Astrocyte of the spinal cord (primary cell): ENCODE results near the gene MLIP.

Experiments used
- DNase-seq: peaks from one replicate; pipeline ENCODE4 v3.0.0; 2011; ENCODE audit warnings: low read depth, low spot score
- H3K4me3 ChIP-seq: 2 replicates; pipeline ENCODE4 v1.5.1; 2011; ENCODE audit warnings: low read depth, mild to moderate bottlenecking, low read length, moderate library complexity
- CTCF ChIP-seq: IDR thresholded peaks from 2 replicates; pipeline ENCODE4 v1.5.1; 2012; ENCODE audit warnings: low read depth, mild to moderate bottlenecking, low read length, inconsistent platforms
- in situ Hi-C: cut with HindIII; loops from 2 replicates; pipeline ENCODE4 v1.10.0; 2017; ENCODE audit warnings: low sequenced_read_pairs

Gene MLIP

DNA sequence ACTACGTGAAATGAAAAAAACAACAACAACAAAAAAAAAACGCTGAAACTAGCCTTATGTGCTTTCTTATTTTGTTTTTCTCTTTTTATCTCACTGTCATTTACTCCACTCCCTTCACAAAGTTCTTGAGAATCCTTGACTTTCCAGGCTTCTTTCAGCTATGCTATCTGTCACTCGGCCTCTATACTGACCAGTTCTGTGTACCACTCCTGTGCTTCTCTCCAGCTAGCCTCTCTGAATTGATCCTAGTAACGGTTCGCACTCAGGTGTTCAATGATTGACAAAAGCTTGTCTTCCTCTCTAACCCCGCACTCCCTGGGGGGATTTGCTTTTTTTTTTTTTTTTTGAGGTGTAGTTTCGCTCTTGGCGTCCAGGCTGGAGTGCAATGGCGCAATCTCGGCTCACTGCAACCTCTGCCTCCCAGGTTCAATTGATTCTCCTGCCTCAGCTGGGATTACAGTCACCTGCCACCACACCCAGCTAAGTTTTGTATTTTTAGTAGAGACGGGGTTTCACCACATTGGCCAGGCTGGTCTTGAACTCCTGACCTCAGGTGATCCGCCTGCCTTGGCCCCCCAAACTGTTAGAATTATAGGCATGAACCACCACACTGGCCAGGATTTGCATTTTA is 31.8 kb downstream of the MLIP start:
- no peak overlapping the region for H3K4me3 ChIP-seq
- TF ChIP-seq CTCF: no peak
- DNase-seq: no peak
- in situ Hi-C loops: no loop called here

DNA sequence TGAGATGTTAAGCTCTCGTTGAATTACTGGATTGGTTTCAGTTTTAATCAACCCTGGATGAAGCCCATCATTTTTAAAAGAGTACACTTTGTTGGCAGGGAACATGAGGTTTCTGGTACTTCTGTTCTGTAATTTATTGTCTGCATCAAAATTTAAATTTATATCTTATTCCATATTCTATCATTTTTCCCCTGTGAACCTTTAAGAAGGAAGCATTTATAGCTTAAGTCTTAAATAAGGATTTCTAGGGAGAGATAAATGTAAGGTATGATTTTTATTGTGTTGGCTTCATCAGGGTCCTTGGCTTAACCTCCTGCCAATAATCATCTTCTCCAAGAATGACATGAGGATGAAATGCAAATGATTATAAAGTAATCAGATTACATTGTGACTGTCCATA is 40.6 kb downstream of the MLIP start:
- H3K4me3 ChIP-seq: no peak overlapping the region
- TF ChIP-seq CTCF: no peak
- in situ Hi-C loops: no loop called here
- no peak for DNase-seq

- no peak for DNase-seq
- TF ChIP-seq CTCF: no peak
- in situ Hi-C loops: no loop called here
Measured at GRCh38 chr6:54156650-54157250, 45.5 kb downstream of the MLIP start.

DNA sequence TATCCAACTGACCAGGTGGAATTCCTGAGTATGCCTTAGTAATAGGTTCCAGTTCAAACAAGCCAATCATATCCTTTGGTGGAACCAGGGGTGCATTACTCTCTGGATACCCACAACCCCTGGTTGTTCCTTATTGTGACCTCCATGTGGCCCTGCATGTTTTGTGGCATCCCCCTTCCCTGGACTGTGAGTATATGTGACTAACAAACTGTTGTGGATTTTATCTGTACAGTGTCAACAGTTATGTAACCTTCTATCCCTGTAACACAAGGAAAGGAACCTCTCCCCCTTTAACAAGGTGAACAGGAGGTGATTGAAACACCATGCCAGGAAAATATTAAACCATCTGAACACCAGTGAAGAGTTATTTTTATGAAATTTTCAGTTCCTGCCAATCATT is 46.2 kb downstream of the MLIP start:
- no peak overlapping the region for H3K4me3 ChIP-seq
- in situ Hi-C loops: no loop called here
- no peak for TF ChIP-seq CTCF

More at GRCh38 chr6:54156650-54157250, 45.5 kb downstream of the MLIP start:
- H3K4me3 ChIP-seq: no peak overlapping the region

DNA sequence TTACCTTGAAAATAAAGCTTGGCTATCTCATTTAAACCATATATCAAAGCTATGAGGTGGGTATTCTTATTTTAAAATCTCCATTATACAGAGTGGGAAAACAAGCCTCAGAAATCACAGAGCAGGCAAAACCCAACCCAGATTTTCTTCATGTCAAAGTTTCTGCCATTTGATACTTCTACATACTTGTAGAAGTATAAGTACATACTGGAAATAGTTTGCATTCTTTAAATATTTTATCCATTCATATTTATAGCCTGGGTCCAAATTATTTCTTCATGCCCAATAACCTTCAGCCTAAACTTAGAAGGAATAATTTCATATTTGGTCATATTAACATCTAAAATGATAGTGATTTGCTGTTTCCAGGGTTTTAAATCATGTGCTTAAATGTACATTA is 61.8 kb downstream of the MLIP start:
- H3K4me3 ChIP-seq: no peak overlapping the region
- DNase-seq: no peak
- in situ Hi-C loops: no loop called here
- no peak for TF ChIP-seq CTCF

More for the DNA sequence above, 46.2 kb downstream of the MLIP start:
- no peak for DNase-seq

DNA sequence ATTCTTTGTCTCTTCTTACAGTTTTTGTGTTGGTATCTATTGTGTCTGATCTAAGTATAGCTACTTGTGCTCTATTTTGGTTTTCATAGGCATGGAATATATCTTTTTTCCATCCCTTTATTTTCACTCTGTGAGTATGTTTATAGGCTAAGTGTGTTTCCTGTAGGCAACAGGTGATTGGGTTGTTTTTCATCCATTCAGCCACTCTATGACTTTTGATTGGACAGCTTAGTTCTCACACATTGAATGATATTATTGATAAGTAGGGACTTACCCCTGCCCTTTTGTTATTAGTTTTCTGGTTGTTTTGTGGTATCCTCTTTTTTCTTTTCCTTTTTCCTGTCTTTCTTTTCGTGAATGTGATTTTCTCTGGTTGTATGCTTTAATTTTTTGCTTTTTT is 67.9 kb downstream of the MLIP start:
- no peak overlapping the region for H3K4me3 ChIP-seq
- no peak for TF ChIP-seq CTCF
- DNase-seq: no peak
- in situ Hi-C loops: no loop called here
